Measurements from ENCODE around the gene POLR2L. TPM values are rescaled to one million over a fixed set of nuclear protein-coding genes. Genes with fewer than 3 reads are reported as not detected.

POLR2L gene
- total RNA-seq, 1 donor from 2014 or later = 106 TPM

GRCh38 chr11:865462-866430 is 23.4 kb upstream of the POLR2L start:
- no peak overlapping the region for H3K27ac Mint-ChIP-seq
- DNase-seq (ENCODE audit: extremely low spot score, unreplicated experiment) = no peak

DNA sequence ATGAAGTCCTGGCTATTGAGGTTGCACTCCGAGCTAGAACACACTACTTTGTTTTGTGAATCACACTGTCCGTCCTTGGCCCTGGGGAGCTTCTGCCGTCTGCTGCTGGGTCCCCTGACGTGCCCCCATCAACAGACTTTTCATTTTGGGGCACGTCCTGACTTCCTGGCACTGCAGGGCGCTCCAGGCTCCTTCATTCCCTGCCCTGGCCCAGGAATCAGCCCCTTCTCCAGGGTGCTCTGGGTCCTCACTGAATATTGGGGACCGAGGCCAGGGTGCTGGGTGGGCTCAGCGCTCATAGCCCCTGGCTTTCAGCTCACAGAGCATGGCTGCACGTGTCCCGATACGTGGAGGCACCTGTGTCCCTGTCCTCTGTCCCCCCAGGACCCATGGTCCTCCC is 22.6 kb upstream of the POLR2L start:
- H3K4me3 Mint-ChIP-seq = no peak overlapping the region
- no peaks in the 10 kb centered on the region for H3K27me3 Mint-ChIP-seq
- no peaks in the 10 kb centered on the region for H3K9me3 Mint-ChIP-seq
- no peak overlapping the region for H3K27ac Mint-ChIP-seq
- DNase-seq (ENCODE audit: extremely low spot score, unreplicated experiment) = no peak
- TF ChIP-seq, protein P1, sequence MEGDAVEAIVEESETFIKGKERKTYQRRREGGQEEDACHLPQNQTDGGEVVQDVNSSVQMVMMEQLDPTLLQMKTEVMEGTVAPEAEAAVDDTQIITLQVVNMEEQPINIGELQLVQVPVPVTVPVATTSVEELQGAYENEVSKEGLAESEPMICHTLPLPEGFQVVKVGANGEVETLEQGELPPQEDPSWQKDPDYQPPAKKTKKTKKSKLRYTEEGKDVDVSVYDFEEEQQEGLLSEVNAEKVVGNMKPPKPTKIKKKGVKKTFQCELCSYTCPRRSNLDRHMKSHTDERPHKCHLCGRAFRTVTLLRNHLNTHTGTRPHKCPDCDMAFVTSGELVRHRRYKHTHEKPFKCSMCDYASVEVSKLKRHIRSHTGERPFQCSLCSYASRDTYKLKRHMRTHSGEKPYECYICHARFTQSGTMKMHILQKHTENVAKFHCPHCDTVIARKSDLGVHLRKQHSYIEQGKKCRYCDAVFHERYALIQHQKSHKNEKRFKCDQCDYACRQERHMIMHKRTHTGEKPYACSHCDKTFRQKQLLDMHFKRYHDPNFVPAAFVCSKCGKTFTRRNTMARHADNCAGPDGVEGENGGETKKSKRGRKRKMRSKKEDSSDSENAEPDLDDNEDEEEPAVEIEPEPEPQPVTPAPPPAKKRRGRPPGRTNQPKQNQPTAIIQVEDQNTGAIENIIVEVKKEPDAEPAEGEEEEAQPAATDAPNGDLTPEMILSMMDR (conservative IDR thresholded peaks at IDR 0.05) = no peak
- H3K36me3 Mint-ChIP-seq = no peaks in the 10 kb centered on the region
- peaks cover 5% of the 10 kb centered on the region for H3K4me1 Mint-ChIP-seq (ENCODE audit: unreplicated experiment)

More at GRCh38 chr11:865462-866430, 23.4 kb upstream of the POLR2L start:
- no peaks in the 10 kb centered on the region for H3K36me3 Mint-ChIP-seq
- no peaks in the 10 kb centered on the region for H3K27me3 Mint-ChIP-seq
- no peaks in the 10 kb centered on the region for H3K9me3 Mint-ChIP-seq
- peaks cover 5% of the 10 kb centered on the region for H3K4me1 Mint-ChIP-seq (ENCODE audit: unreplicated experiment)
- H3K4me3 Mint-ChIP-seq = no peak overlapping the region
- TF ChIP-seq, protein P1 (conservative IDR thresholded peaks at IDR 0.05) = no peak

- no peaks in the 10 kb centered on the region for H3K36me3 Mint-ChIP-seq
- DNase-seq (ENCODE audit: extremely low spot score, unreplicated experiment) = no peak
- H3K4me1 Mint-ChIP-seq (ENCODE audit: unreplicated experiment) = peaks cover 9% of the 10 kb centered on the region
- H3K4me3 Mint-ChIP-seq = no peak overlapping the region
- no peaks in the 10 kb centered on the region for H3K27me3 Mint-ChIP-seq
- H3K27ac Mint-ChIP-seq = no peak overlapping the region
- TF ChIP-seq, protein P1 (conservative IDR thresholded peaks at IDR 0.05) = no peak
- H3K9me3 Mint-ChIP-seq = no peaks in the 10 kb centered on the region
These were observed 21.8 kb upstream of the POLR2L start for GRCh38 chr11:863910-864827.

DNA sequence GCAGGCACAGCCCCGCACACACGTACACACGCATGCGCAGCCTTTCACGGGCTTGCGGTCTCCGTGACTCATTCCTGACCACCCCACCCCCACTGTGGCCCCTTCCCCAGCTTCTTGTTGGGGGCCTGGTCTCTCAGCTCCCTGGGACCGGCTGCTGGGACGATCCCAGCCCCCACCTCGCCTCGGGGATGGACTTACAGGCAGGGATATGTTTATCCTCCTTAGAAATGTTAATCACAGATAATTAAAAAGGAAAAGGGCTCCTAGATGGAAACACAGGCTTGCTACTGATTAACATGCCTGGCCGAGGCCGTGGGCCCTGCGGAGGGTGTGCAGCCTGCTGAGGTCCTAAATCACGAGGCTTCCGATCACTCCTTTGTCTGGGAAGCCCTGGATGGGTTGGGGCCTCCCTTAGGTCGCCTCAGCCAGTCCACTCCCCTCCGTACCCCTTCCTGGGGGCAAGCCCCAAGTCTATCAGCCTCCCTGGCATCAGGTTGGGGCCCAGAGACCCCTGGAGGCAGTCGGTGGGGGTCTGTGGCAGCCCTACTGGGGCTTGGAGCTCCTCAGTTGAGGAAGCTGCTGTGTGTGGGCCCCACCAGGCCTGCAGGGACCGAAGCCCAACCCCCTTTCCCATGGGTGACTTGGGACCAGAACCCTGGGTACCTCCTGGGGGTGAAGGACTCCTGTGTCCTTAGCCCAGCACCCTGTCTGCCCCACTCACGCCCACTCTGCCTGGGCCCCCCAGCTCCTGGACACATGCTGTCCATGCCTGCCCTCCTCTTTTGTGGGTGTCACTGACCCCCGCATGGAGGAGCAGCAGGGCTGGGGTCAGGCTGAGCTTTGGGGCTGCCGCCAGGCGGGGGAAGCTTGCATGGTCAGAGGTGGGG is 20.9 kb upstream of the POLR2L start:
- DNase-seq (ENCODE audit: extremely low spot score, unreplicated experiment) = no peak
- no peaks in the 10 kb centered on the region for H3K36me3 Mint-ChIP-seq
- H3K9me3 Mint-ChIP-seq = no peaks in the 10 kb centered on the region
- no peaks in the 10 kb centered on the region for H3K27me3 Mint-ChIP-seq
- H3K27ac Mint-ChIP-seq = no peak overlapping the region
- TF ChIP-seq, protein P1 (conservative IDR thresholded peaks at IDR 0.05) = no peak
- peaks cover 9% of the 10 kb centered on the region for H3K4me1 Mint-ChIP-seq (ENCODE audit: unreplicated experiment)
- no peak overlapping the region for H3K4me3 Mint-ChIP-seq

GRCh38 chr11:862696-863022 is 20.3 kb upstream of the POLR2L start:
- H3K4me1 Mint-ChIP-seq (ENCODE audit: unreplicated experiment) = peaks cover 9% of the 10 kb centered on the region
- no peak overlapping the region for H3K4me3 Mint-ChIP-seq
- H3K27me3 Mint-ChIP-seq = no peaks in the 10 kb centered on the region
- no peaks in the 10 kb centered on the region for H3K9me3 Mint-ChIP-seq
- H3K36me3 Mint-ChIP-seq = no peaks in the 10 kb centered on the region
- TF ChIP-seq, protein P1 (conservative IDR thresholded peaks at IDR 0.05) = no peak
- DNase-seq (ENCODE audit: extremely low spot score, unreplicated experiment) = no peak
- no peak overlapping the region for H3K27ac Mint-ChIP-seq

All from type B pancreatic cell (in vitro differentiated cells).